Measurements from ENCODE around the gene SHC2.
"Not testable (repeated sequence)": the region's sequence is repeated elsewhere in the genome, so short reads cannot be mapped to it uniquely, and the experiment has no call there.

SHC2 gene

DNA sequence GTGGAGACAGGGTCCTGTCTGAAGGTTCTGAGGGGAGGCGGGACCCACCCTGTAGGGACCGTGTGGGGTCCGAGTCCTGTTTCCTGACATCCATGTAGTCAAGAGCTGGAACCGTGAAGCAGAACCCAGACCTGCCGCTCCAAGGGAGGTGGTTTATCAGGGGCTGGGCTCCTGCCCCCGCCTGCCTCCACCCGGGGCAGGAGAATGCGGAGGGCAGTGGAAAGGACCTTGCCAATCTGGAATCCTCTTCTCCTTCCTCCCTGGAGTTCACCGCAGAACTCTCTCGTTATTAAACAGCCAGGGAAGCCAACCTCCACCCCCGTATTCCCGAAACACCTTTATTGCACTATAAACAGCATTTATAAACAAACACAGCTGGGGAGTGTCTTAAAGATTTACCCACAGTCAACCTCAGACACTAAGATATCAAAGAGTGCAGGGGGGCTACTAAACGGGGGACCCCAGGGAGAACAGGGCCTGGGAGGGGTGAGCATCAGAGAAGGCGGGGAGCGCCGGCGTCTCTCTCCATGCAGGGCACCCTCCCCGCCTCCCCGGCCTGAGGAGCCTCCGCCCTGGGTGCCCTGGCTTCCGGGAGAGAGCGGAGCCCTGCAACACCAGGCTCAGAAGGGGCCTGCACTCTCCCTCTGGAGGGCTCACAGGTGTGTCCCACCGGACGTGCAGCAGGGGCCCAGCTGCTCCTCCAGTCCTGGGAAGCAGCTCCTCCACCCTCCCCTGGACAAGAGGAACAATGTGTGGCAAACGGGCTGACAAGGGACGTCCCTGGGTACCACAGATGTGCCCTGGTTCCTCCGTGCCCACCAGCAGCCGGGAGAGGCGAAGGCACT, 55.5 kb downstream of the SHC2 start:
- no peak for DNase-seq

DNA sequence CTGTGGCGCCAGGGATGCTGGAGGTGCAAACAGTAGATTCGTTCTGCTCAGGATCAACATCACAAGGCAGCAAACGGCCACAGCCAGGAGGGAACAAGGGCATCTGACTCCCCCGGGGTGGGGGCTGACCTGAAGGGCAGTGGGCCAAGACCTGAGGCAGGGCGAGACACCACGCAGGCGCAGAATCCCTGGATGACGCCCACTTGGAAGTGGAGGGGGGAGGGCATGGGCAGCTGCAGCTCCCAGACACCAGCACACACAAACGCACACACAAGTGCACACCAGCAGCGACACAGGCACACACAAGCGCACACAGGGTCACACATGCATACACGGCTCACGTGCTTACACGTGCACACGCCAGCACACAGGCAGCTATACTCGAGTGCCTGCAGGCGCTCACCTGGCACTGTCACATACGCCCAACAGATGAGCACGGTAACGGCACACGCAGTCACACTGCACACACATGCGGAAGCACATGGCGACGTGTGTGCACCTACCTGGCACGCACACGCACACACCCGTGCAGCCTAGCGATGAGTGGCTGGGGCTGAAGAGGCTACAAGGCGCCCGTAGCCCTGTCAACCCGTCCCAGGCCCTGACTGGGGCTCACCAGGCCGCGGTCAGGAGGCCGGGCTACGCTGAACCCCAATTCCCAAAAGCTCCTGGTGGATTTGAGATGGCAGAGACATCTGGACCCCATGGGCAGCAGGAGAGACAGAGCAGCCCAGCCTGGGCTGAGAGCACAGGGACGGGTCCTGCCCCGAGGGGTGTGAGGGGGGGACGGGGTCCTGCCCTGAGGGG, 57.4 kb downstream of the SHC2 start:
- DNase-seq = no peak

DNA sequence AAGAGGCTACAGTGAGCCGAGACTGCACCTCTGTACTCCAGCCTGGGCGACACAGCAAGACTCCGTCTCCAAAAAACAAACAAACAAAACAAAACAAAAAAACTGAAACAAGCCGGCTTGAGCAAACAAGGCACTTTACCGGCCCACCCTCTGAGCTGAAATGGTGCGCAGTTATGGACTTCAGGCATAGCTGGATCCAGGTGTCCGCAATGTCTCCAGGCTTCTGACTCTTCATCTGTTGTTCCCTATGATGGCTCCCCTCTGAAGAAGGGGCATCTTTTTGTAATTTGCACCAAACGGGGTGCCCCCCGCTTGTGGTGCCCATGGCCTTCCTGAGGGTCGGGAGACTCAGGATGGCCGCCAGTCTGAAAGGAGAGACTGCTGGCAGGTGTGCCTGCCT, 58.0 kb downstream of the SHC2 start:
- DNase-seq = no peak

DNA sequence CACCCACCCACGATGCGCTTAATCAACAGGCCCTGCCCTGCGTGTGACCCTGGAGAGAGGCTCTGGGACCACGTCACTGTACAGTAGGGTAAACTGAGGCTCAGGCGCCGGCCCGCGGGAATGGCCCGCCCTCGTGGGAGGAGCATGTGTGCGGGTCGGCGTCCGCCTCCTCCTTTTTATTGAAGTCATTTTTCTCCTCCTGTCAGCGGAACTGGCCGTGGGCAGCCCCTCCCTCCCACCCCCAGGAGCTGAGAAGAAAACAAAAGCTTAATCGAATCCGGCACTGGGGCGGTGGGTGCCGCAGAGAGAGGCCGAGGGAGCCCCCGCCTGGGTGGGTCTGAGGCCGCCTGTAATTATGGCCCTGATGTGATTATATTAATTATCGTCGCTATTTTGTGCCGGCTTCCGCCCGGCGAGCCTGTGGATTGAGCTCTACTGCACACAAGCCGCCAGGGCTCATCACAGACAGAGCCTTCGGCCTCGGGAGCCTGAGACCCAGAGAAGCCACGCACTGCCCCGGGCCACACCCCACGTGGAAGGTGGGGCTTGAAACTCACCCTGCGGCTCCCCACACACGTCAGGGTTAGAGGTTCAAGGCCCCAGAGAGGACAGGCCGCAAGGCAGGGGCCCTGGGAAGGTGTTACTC, 58.8 kb downstream of the SHC2 start:
- DNase-seq = no peak

DNA sequence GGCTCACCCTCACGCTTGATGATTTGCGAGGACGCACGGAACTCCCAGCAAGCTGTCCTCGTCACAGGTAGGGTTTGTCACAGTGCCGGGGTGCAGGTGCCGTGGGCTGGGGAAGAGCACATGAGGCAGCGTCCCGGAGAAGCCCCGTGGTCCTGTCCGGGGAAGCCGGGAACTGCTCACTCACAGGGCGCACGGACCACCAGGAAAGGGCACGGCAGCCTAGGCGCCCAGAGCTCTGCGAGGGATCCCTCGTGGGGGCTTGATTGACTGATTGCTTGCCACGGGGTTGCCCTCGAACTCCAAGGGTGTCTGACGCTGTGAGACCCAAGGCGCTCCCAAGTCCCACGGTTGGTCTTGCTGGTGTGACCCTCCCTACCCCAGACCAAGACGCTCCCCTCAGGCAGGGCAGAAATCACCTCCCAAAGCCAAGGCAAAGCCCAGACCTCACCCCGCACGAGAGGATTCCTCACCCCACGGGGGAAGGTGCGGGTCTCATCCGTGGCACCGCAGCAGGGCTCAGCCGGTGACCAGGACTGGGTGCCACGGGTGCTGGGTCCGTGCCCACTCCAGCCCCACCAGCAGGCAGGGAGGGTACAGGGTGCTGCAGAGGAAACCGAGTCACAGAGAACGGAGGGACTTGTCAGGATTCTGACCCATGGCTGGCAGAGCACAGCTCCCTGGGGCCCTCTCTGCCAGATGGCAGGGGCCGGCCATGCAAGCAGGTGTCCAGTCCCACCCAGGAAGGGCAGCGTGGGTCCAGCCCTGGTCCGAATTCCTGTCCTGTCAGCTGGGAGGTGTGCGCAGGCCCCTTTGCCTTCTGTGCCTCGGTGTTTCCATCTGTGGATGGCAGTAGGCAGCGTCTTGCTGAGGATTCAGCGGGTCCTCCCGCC, 59.6 kb downstream of the SHC2 start:
- no peak for DNase-seq

DNA sequence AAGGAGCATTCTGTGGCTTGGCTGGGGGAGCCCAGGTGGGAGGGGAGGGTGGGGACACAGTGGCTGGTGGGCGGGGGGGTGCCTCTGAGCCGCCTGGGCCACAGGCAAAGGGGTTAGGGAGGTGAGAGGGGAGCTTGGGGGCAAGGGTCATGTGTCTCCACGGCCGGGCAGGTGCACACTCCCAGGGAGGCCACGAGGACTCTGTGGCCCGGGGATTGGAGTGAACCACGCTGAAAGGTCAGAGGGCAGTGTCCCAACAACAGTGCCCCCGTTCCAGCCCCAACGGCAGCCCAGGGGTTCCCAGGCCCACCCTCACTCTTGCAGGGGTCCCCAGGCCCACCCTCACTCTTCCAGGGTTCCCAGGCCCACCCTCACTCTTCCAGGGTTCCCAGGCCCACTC, 61.5 kb downstream of the SHC2 start:
- DNase-seq = no peak

DNA sequence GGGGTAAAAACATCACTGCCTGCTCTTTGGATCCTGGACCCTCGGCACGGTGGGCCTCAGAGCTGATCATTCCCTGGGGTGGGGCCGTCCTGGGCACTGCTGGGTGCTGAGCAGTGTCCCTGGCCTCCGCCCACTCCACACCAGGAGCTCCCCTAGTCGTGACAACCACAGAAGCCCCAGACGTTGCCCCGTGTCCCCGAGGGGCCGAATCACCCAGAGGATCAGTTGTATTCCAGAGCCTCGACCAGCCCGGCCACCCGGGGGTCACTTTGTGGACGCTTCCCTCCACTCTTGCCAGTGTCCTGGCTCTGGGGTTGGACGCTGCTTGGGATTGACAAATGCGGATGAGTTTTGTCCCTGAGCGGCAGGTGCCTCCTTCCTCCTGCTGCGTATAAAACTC, 62.1 kb downstream of the SHC2 start:
- DNase-seq = no peak

DNA sequence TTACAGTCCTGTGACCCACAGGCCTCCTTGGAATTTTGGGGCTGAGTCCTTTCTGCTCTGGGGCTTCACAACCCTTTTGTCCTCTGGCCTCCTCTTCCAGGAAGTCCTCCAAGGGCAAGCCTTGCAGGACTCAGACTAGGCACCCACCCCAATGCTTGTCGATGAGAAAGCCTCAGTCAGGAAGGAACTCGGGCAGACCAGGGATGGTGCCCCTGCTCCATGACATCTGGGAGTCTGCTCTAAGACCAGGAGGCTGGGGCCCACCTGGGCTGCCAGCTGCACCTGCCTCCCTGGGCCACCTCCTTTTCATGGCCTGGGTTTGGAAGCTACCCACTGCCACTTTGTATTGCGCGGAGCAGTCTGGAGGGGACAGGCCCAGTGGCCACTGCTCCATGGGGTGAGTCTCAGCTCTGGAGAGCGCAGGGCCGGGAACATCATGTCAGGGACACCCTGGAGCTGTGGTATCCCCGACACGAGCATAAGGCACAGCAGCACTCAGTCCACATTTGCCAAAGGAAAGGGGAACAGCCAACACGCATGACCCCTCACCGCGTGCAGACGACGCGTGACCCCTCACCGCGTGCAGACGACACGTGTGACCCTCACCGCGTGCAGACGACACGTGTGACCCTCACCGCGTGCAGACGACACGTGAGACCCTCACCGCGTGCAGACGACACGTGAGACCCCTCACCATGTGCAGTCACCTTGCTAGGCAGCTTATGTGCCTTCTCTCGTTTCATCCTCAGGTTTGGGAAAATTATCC, 62.7 kb downstream of the SHC2 start:
- no peak for DNase-seq

DNA sequence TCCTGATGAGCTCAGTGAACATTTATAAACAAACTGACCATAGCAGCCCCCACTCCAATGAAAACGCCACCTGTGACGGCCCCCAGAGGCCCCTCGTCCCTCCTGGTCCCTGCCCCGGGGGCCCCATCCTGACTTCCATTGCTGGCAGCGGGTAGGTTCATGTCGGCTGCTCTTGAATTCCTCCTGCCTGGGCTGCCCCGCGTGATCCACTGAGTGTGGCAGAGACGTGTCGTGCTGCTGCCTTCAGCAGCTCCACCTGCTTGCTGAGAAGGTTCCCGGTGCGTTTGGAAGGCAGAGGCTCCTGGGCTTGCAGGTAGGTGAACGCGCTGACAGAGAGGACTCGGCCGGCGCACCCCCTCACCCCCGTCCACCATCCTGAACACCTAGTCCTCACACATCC, 63.5 kb downstream of the SHC2 start:
- no peak for DNase-seq

DNA sequence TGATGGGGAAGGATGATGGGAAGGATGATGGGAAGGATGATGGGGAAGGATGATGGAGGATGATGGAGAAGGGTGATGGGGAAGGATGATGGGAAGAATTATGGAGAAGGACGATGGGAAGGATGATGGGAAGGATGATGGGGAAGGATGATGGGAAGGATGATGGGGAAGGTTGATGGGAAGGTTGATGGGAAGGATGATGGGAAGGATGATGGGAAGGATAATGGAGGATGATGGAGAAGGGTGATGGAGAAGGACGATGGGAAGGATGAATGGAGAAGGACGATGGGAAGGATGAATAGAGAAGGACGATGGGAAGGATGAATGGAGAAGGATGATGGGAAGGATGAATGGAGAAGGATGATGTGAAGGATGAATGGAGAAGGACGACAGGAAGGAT, 65.4 kb downstream of the SHC2 start:
- DNase-seq = no peak

DNA sequence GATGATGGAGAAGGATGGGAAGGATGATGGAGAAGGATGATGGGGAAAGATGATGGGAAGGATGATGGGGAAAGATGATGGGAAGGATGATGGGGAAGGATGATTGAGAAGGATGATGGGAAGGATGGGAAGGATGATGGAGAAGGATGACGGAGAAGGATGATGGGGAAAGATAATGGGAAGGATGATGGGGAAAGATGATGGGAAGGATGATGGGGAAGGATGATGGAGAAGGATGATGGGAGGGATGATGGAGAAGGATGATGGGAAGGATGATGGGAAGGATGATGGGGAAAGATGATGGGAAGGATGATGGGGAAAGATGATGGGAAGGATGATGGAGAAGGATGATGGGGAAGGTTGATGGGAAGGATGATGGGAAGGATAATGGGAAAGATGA, 66.0 kb downstream of the SHC2 start:
- DNase-seq = not testable (repeated sequence)

DNA sequence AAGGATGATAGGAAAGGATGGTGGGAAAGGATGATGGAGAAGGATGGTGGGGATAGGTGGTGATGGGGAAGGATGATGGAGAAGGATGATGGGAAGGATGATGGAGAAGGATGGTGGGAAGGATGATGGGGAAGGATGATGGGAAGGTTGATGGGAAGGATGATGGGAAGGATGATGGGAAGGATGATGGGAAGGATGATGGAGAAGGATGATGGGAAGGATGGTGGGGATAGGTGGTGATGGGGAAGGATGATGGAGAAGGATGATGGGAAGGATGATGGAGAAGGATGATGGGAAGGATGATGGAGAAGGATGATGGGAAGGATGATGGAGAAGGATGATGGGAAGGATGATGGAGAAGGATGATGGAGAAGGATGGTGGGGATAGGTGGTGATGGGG, 67.3 kb downstream of the SHC2 start:
- not testable (repeated sequence) for DNase-seq

DNA sequence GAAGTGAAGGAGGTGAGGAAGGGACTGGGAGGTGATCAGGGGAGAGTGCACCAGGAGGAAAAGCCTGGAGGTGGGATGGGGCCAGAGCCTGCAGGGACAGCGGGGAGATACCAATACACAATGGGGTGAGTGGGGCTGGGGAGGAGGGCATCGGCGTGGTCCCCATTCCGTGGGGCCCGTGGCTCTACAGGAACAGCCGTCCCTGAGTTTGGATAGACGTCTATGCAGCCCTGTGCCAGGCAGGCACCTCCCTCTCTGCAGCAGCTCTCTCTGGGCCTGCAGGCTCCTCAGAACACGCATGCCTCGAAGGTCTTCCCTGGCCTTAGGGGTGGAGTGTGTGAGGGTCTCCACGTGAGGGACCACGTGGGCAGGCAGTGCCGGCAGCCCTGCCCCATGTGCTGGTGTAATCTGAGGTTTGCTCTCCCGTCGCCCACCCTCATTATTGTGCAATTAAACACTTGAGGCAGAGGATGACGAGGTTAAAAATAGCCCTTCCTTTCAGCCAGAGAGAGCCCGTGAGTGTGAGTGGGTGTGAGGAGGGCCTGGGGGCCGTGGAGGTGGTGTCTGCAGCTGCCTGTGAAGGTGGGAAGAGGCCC, 68.4 kb downstream of the SHC2 start:
- DNase-seq = no peak

DNA sequence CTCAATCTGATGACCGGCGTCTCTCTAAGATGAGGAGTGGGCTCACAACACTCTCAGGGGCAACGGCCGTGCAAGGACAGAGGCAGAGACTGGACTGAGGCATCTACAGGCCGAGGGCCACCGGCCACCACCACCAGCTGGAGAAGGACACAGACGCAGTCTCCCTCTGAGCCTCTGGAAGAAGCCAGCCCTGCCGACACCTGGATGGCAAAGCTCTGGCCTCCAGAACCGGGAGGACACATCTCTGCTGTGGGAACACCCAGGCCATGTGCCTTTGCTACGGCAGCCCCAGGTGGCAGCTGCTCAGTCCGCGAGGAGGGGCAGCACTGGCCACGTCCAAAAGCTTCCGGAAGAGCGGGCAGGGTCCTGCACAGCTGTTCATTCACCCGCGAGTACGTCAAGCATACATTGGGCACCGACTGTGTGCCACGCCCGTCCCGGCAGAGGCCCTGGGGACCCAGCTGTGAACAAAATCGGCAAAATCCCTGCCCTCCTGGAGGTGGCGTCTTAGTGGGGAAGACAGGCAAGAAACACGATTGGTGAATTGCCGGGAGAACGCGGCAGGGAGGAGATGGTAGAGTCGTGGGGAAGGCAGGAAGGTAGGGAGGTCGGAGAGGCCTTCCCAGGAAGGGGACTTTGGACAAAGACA, 69.0 kb downstream of the SHC2 start:
- no peak for DNase-seq

DNA sequence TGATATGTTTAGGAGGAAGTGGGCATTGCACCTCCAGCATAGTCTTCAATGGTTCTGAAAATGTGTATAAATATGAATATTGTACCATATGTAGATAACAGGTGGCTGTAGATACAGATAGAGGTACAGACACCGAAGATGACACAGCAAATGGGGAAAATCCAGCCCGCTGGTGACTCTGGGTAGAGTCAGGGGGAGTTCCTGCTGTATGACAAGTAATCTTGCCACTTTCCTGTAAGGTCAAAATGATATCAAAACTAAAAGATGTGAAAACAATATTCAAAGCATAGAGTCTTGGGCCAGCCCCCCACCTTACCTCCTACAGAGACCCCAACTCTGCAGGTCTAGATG, 69.7 kb downstream of the SHC2 start:
- DNase-seq = no peak

DNA sequence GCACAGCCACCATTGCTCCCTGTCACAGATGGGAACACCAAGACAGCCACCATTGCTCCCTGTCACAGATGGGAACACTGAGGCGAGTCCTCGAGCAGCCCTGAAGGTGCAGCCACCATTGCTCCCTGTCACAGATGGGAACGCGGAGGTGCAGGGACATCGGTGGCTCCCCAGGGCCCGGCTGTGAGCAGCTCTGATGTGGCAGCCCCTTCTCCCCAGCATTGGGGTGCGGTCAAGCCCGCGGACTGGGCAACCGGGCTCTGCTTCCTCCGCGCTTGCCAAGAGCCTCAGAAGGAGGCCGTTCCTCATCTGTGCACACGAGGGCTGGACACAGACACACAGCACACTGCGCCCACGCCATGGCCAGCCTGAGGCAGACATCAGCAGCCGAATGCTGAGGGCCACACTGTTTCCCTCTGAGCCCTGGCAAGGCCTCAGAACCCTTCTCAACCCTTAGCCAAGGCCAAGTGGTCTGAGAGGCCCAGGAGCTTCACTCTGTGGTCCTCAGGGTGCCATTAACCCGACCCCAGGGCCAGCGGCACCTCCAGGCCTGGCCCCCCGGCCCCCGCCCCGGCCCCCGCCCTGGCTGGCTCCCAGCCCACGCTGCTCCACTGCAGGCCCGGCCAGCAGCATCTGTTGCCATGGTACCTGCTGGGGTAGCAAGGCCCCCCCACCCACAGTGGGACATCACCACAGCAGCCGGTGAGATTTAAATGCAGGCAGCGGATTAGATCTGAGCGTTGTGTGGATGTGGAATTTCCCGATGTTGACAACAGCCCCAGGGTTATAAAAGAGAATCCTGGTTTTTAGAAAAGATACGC, 70.2 kb downstream of the SHC2 start:
- DNase-seq = no peak

DNA sequence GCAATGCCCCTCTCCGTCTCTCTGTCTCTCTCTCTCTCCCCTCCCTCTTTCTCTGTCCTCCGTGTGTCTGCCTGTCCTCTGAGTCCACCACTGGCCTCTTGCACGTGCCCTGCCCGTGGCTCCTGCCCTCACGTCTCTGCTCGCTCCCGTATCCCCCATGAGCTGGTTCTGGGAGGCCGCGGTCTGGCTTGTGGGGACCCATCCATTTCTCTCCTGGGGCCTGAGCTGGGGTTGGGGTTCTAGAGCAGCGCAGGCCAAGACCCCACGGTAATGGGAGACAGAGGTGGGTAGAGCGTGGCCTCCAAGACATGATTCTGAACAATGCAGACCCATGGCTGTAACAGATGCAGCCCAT, 70.9 kb downstream of the SHC2 start:
- DNase-seq = no peak

DNA sequence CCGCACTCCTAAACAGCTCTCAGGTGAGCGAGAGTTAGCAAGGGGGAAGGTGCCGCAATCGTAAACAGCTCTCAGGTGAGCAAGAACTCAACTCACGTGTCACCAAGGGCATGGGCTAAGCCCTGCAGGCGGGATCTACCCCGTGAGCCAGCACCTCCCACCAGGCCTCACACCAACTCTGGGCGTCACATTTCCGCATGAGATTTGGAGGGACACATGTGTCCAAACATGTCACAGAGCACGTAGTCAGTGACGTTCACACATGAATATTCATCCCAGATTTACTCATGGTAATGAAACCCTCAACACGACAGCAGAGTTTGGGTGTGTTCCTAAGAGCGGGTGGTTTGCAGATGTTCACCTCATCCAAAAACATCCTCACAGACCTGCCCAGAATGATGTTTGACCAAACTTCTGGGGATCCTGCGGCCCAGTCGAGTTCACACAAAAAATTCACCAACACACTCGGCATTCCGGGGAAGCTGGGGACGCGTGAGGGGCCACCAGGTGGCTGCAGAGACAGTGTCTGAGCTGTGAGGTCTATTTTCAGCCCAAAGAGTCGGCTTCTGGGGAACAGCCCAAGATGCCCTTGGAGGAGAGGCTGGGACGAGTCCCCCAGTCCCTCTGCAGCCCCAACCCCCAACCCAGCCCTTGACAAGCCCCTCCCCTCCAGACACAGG, 71.4 kb downstream of the SHC2 start:
- no peak for DNase-seq

DNA sequence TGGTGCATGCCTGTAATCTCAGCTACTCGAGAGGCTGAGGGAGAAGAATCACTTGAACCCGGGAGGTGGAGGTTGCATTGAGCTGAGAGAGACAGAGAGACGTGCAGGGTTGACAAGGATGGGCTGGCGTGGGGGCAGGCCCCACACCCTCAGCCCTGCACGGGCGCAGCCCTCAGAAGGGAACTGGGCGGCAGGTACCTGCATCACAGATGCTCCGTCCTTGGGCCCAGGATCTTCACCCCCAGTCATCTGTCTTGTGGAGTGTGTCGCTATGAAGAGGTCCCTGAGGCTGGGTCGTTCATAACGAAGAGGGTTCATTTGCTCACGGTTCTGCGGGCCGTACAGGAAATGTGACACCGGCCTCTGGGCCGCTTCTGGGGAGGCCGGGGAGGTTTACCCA, 72.1 kb downstream of the SHC2 start:
- DNase-seq = no peak

DNA sequence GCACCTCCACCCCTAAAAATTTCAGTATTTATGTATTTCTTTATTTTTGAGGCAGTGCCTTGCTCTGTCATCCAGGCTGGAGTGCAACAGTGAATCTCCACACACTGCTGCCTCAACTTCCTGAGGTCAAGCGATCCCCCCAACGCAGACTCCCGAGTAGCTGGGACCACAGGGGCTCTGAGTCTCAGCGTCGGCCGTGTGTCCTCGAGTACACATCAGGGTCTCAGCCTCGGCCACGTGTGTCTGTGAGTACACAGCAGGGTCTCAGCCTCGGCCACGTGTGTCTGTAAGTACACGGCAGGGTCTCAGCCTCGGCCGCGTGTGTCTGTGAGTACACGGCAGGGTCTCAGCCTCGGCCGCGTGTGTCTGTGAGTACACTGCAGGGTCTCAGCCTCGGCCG, 73.1 kb downstream of the SHC2 start:
- no peak for DNase-seq
